Sigmoid colon (tissue), 7 donors: ENCODE data around the gene FADS1. TPM values are rescaled to one million over a fixed set of nuclear protein-coding genes. Genes with fewer than 3 reads are reported as not detected.

Source experiments
- DNase-seq: peaks from one replicate; pipeline ENCODE4 v3.0.0-alpha.2; 2019
- H3K27ac ChIP-seq, 4 donors: fragments of 200-600 bp; sonication (generic); one replicate each; pipeline ENCODE4 v1.5.1; 2016 to 2019; ENCODE audit warnings: mild to moderate bottlenecking in 1 of 4
- H3K27me3 ChIP-seq, 3 donors: fragments of 200-600 bp; sonication (generic); one replicate each; pipeline ENCODE4 v1.5.1; 2019; ENCODE audit warnings: mild to moderate bottlenecking in 1 of 3
- H3K36me3 ChIP-seq, 4 donors: fragments of 200-600 bp; sonication (generic); one replicate each; pipeline ENCODE4 v1.5.1; 2016 to 2019
- H3K4me1 ChIP-seq, 4 donors: fragments of 200-600 bp; sonication (generic); one replicate each; pipeline ENCODE4 v1.5.1; 2017 to 2019
- H3K4me3 ChIP-seq, 4 donors: fragments of 200-600 bp; sonication (generic); one replicate each; pipeline ENCODE4 v1.5.1; 2017 to 2019; ENCODE audit warnings: mild to moderate bottlenecking in 2 of 4, moderate library complexity in 1 of 4
- H3K9me3 ChIP-seq, 4 donors: fragments of 200-600 bp in 3 of 4; sonication (generic) in 3 of 4; one replicate each; pipeline versions ENCODE4 v1.5.1 to v1.6.1; 2013 to 2019
- CTCF ChIP-seq, 4 experiments: fragments of 450-650 bp in 3 of 4; fragments of 200-600 bp in 1 of 4; IDR thresholded peaks; one replicate each; pipeline ENCODE4 v1.5.1; 2016 to 2019; ENCODE audit warnings: antibody characterized with exemption in 4 of 4, mild to moderate bottlenecking in 3 of 4, moderate library complexity in 2 of 4
- EP300 ChIP-seq, 4 donors: sonication (generic); formaldehyde crosslinking; IDR thresholded peaks; one replicate each; pipeline ENCODE4 v1.6.1; 2017; ENCODE audit warnings: antibody characterized with exemption in 4 of 4
- POLR2A ChIP-seq, 2 donors: fragments of 450-650 bp; IDR thresholded peaks; one replicate each; pipeline ENCODE4 v1.6.1; 2016; ENCODE audit warnings: antibody characterized with exemption in 2 of 2, mild to moderate bottlenecking in 2 of 2, moderate library complexity in 2 of 2
- POLR2AphosphoS5 ChIP-seq, 4 donors: sonication (generic); formaldehyde crosslinking; IDR thresholded peaks; one replicate each; pipeline ENCODE4 v1.6.1; 2017; ENCODE audit warnings: antibody characterized with exemption in 4 of 4
- WGBS, 2 donors: extraction: QIAGEN DNeasy Blood & Tissue Kit; methylation state at CpG; one replicate each; pipeline ENCODE4 v1.1.7; 2013; 5-methylcytosine and 5-hydroxymethylcytosine counted together
- intact Hi-C: fragments of 100-400 bp; cut with DNase I; formaldehyde crosslinking; loops from one replicate; pipeline ENCODE4 v1.15.1; 2023
- polyA plus RNA-seq, 3 donors: library from polyadenylated mRNA; stranded (reverse); fragments of 200-250 nt; gene quantifications; one replicate each; pipeline ENCODE4 v1.2.3, GENCODE V29; 2013
- total RNA-seq, 4 donors: library from RNA; depleted of rRNA; stranded (reverse); fragments of >200 nt; gene quantifications; one replicate each; pipeline ENCODE4 v1.1.0, GENCODE V29; 2016
- donor health status: healthy with polysubstance abuse.
- donor health status: Bipolar disorder and iron deficiency.
- donor health status: healthy.

The FADS1 gene
- total and polyA plus RNA-seq, 7 donors = 1.2 to 17.7 (median 12.6) TPM

GRCh38 chr11:61782841-61783240 is 34.0 kb downstream of the FADS1 start:
- H3K4me1 ChIP-seq = peaks cover 0 to under 1% (median 0%) of the 10 kb centered on the region in 4 donors
- H3K36me3 ChIP-seq = peaks cover 12 to 46% (median 27%) of the 10 kb centered on the region in 4 donors
- no peaks in the 10 kb centered on the region for H3K27me3 ChIP-seq
- no peaks in the 10 kb centered on the region for H3K9me3 ChIP-seq
- no peak overlapping the region for H3K4me3 ChIP-seq
- TF ChIP-seq EP300 (IDR thresholded peaks at IDR 0.05) = no peak
- TF ChIP-seq POLR2A (IDR thresholded peaks at IDR 0.05) = no peak
- no peak for TF ChIP-seq CTCF (IDR thresholded peaks at IDR 0.05)
- TF ChIP-seq POLR2AphosphoS5 (IDR thresholded peaks at IDR 0.05) = no peak
- no peak overlapping the region for H3K27ac ChIP-seq
- DNase-seq = no peak
- 90 to 92% methylated on average over 11 of the region's 11 CpGs for WGBS, 2 donors
- intact Hi-C loops = no loop called here

GRCh38 chr11:61782299-61782698 is 34.5 kb downstream of the FADS1 start:
- Histone ChIP-seq H3K4me3 (no peak overlapping the region), H3K9me3 (no peaks in the 10 kb centered on the region), H3K36me3 (peaks cover 7 to 40% (median 22%) of the 10 kb centered on the region in 4 donors), H3K27ac (no peak overlapping the region), H3K27me3 (peaks cover 0 to 4% (median 0%) of the 10 kb centered on the region in 3 donors), H3K4me1 (peaks cover 0 to 6% (median 5%) of the 10 kb centered on the region in 4 donors)
- intact Hi-C loops = no loop called here
- 92 to 94% methylated on average over 3 of the region's 3 CpGs for WGBS, 2 donors
- TF ChIP-seq EP300 (IDR thresholded peaks at IDR 0.05) (no peak), CTCF (IDR thresholded peaks at IDR 0.05) (no peak), POLR2AphosphoS5 (IDR thresholded peaks at IDR 0.05) (no peak), POLR2A (IDR thresholded peaks at IDR 0.05) (no peak)
- DNase-seq = no peak

- peaks cover 0 to 9% (median 0%) of the 10 kb centered on the region in 3 donors for H3K27me3 ChIP-seq
- no peak overlapping the region for H3K4me3 ChIP-seq
- no peak for DNase-seq
- no peaks in the 10 kb centered on the region for H3K9me3 ChIP-seq
- WGBS, 2 donors = 85 to 87% methylated on average over 5 of the region's 5 CpGs
- H3K36me3 ChIP-seq = peaks cover under 1 to 33% (median 16%) of the 10 kb centered on the region in 4 donors
- peaks cover 0 to 11% (median 9%) of the 10 kb centered on the region in 4 donors for H3K4me1 ChIP-seq
- intact Hi-C loops = no loop called here
- TF ChIP-seq CTCF (IDR thresholded peaks at IDR 0.05) (no peak), POLR2A (IDR thresholded peaks at IDR 0.05) (no peak), POLR2AphosphoS5 (IDR thresholded peaks at IDR 0.05) (no peak), EP300 (IDR thresholded peaks at IDR 0.05) (no peak)
- H3K27ac ChIP-seq = no peak overlapping the region
Observed at GRCh38 chr11:61781585-61781984, 35.2 kb downstream of the FADS1 start.

- intact Hi-C loops = no loop called here
- WGBS, 2 donors = 87% methylated on average over 9 of the region's 9 CpGs
- H3K4me3 ChIP-seq = no peak overlapping the region
- no peak overlapping the region for H3K27ac ChIP-seq
- H3K27me3 ChIP-seq = peaks cover 0 to 9% (median 0%) of the 10 kb centered on the region in 3 donors
- TF ChIP-seq EP300 (IDR thresholded peaks at IDR 0.05) (no peak), CTCF (IDR thresholded peaks at IDR 0.05) (no peak), POLR2AphosphoS5 (IDR thresholded peaks at IDR 0.05) (no peak), POLR2A (IDR thresholded peaks at IDR 0.05) (no peak)
- H3K9me3 ChIP-seq = no peaks in the 10 kb centered on the region
- DNase-seq = no peak
- H3K36me3 ChIP-seq = peaks cover 0 to 24% (median 10%) of the 10 kb centered on the region in 4 donors
- H3K4me1 ChIP-seq = peaks cover 0 to 11% (median 9%) of the 10 kb centered on the region in 4 donors
Observed at GRCh38 chr11:61780581-61781162, 36.1 kb downstream of the FADS1 start.
